Measurements from ENCODE around the gene RGS12.

RGS12 gene, protein sequence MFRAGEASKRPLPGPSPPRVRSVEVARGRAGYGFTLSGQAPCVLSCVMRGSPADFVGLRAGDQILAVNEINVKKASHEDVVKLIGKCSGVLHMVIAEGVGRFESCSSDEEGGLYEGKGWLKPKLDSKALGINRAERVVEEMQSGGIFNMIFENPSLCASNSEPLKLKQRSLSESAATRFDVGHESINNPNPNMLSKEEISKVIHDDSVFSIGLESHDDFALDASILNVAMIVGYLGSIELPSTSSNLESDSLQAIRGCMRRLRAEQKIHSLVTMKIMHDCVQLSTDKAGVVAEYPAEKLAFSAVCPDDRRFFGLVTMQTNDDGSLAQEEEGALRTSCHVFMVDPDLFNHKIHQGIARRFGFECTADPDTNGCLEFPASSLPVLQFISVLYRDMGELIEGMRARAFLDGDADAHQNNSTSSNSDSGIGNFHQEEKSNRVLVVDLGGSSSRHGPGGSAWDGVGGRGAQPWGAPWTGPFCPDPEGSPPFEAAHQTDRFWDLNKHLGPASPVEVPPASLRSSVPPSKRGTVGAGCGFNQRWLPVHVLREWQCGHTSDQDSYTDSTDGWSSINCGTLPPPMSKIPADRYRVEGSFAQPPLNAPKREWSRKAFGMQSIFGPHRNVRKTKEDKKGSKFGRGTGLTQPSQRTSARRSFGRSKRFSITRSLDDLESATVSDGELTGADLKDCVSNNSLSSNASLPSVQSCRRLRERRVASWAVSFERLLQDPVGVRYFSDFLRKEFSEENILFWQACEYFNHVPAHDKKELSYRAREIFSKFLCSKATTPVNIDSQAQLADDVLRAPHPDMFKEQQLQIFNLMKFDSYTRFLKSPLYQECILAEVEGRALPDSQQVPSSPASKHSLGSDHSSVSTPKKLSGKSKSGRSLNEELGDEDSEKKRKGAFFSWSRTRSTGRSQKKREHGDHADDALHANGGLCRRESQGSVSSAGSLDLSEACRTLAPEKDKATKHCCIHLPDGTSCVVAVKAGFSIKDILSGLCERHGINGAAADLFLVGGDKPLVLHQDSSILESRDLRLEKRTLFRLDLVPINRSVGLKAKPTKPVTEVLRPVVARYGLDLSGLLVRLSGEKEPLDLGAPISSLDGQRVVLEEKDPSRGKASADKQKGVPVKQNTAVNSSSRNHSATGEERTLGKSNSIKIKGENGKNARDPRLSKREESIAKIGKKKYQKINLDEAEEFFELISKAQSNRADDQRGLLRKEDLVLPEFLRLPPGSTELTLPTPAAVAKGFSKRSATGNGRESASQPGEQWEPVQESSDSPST (N-terminal part only)

GRCh38 chr4:3292571-3293400 is at the start of gene RGS12:
TSS of gene RGS12 (plus strand) at chr4:3293021. CDS start at chr4:3316171, 23,150 bp downstream.
- DNase-seq, result peak; percentile 90

DNA sequence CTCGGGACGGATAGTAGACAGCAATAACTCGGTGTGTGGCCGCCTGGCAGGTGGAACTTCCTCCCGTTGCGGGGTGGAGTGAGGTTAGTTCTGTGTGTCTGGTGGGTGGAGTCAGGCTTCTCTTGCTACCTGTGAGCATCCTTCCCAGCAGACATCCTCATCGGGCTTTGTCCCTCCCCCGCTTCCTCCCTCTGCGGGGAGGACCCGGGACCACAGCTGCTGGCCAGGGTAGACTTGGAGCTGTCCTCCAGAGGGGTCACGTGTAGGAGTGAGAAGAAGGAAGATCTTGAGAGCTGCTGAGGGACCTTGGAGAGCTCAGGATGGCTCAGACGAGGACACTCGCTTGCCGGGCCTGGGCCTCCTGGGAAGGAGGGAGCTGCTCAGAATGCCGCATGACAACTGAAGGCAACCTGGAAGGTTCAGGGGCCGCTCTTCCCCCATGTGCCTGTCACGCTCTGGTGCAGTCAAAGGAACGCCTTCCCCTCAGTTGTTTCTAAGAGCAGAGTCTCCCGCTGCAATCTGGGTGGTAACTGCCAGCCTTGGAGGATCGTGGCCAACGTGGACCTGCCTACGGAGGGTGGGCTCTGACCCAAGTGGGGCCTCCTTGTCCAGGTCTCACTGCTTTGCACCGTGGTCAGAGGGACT is 49.6 kb upstream of the RGS12 start:
- no peak for DNase-seq

- DNase-seq, result no peak
Measured at GRCh38 chr4:3244002-3244401, 48.8 kb upstream of the RGS12 start.

- DNase-seq, result no peak
Measured at GRCh38 chr4:3244747-3245146, 48.1 kb upstream of the RGS12 start.

- DNase-seq, result no peak
Measured at GRCh38 chr4:3245676-3246075, 47.1 kb upstream of the RGS12 start.

DNA sequence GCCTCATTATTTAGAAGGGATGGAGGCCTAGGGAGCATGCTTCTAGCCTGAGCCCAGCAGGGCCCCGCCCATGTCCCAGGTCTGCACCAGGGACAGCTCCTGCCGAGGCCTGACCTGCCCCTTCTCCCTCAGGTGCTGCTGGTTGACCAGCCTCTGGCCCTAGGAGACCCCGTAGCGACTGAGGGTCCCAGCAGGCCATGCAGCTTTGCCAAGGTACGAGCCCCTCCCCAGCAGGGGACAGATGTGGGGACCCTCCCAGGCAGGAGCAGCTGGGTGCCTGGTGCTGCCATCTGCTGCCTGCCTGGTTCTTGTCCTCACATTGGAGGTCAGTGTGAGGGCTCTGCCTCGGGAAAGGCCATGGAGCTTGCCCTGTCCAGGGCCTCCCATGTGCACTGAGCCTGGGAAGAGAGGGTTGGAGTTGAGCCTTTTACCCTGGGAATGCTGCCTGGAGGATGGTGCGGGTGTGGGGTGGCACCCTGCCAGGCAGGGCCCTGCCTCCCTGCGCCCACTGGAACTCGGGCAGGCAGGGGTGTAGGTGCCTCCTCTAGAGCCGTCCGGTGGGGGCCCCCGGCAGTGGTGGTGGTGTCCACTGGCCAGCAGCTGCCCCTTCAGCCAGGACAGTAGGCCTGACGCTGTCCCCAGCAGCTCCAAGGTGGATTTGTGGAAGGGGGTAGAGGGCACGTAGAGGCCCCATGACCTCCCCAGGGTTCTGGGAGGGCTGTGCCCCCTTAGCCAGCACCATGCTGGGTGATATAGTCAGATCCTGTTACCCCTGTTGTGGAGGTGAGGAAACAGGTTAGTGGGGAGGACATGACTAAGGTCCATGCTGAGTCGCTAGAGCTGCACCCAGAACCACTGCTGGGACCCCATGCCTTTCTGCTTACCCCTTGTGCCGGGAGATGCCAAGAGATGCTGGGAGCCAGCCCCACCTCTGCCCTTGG is 46.1 kb upstream of the RGS12 start:
- no peak for DNase-seq

- DNase-seq, result no peak
Measured at GRCh38 chr4:3247399-3248177, 45.2 kb upstream of the RGS12 start.

DNA sequence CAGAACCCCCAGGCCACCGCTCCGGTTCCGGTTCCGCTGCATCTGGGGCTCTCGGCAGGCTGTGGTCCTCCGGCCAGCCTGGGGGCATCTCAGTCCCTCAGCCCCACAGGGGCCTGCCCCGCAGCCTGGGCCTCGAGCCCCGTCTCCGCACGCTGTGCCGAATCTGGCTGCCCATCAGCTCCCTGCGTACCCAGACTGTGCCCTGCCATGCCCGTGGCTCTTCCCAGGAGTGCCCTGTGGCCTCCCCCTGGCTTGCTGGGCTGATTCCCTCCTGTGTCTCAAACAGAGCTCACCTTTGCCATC is 44.7 kb upstream of the RGS12 start:
- no peak for DNase-seq

- DNase-seq, result no peak
Measured at GRCh38 chr4:3248811-3249661, 43.8 kb upstream of the RGS12 start, which contains the start of gene MSANTD1. TSS of gene MSANTD1 (plus strand) at chr4:3249159. CDS start at chr4:3249223, 64 bp downstream.

DNA sequence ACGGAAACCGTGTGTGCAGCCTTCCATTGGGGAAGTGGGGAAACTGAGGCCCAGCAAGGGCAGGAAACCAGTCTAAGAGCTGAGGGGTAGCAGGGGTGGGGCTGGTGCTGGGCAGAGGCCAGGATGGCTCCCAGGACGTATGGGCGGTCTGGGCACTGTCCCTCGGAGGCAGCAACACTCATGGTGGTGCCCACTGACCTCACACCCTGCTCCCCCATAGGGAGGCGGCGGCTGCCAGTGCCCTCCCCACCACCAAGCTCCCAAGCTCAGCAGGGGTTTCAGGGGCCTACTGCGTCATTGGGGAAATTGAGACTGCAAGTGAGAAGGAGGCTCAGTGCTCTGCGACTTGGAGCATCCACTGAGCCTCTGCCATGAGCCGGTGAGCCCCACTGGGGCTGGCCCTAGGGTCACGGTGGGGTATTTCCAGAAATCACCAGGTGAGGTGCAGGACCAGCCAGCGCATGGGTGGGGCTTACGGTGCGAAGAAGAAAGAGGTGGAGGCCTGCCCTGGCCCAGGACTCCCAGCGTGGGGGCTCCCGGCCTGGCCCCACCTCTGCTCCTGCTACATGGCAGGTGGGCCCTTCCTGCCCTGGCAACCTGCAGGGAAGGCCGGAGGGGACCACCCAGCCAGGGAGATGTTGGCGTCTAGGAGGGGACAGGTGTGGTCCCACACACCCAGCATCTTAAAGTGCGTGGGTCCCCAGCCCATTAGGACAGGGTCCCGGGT is 42.9 kb upstream of the RGS12 start:
- DNase-seq, result no peak

DNA sequence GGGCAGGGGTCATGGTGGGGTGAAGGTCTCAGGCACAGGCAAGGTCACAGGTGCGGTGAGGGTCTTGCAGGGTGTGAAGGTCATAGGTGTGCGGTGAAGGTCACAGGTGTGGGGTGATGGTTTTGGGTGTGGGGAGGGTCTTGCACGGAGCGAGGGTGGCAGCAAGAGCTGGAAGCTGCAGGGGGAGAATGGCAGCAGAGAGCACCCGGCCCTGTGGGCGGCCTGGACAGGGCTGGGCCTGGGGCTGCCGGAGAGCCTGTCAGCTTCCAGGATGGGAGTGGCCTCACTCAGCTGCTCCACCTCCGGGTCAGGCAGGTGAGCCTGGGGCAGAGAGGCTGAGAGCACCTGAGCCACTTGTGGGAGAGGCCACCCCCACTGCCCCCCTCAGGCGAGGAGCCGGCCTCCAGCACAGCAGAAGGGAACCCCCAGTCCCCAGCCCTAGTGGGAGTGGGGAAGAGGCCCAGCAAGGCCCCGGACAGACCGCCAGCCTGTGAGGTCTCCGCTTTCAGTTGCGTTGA is 42.3 kb upstream of the RGS12 start:
- no peak for DNase-seq

- no peak for DNase-seq
Measured at GRCh38 chr4:3250956-3251690, 41.7 kb upstream of the RGS12 start.

DNA sequence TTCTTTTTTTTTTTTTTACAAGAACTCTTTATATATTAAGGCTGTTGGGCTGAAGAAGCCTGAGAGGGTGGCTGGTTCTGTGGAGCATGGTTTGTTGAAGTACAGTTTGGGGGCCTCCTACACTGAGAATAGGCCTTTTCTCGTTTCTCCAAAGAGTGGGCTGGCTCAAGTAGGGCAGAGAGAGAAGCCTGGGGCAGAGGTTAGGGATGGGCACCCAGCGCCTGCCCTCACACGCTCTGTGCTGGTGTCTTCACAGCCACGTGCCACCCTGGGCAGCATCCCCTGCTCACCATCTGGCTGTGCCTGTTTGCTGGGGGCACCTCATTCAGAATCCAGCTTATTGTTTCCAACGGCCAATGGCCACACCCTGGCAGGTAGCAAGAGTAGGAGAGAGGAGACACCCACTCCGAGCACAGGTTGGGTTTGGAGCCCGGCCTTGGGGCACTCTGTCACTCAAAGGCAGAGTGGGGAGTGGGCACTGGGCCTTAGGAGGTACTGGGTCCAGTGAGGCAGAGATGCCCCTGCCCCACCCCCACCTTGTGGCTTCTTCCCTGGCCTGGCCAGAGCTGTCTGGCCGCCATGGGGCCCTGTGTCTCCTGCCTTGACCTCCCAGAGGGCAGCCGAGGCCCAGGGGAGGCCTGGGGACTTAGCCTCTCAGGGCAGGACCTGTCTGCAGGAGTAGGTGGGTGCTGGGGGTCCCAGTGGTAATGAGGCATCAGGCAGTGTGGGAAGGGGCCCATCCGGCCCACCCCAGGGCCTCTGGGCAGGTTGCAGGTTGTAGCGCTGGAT is 40.9 kb upstream of the RGS12 start:
- DNase-seq, result no peak

GRCh38 chr4:3252480-3252828 is 40.4 kb upstream of the RGS12 start:
- DNase-seq, result no peak

DNA sequence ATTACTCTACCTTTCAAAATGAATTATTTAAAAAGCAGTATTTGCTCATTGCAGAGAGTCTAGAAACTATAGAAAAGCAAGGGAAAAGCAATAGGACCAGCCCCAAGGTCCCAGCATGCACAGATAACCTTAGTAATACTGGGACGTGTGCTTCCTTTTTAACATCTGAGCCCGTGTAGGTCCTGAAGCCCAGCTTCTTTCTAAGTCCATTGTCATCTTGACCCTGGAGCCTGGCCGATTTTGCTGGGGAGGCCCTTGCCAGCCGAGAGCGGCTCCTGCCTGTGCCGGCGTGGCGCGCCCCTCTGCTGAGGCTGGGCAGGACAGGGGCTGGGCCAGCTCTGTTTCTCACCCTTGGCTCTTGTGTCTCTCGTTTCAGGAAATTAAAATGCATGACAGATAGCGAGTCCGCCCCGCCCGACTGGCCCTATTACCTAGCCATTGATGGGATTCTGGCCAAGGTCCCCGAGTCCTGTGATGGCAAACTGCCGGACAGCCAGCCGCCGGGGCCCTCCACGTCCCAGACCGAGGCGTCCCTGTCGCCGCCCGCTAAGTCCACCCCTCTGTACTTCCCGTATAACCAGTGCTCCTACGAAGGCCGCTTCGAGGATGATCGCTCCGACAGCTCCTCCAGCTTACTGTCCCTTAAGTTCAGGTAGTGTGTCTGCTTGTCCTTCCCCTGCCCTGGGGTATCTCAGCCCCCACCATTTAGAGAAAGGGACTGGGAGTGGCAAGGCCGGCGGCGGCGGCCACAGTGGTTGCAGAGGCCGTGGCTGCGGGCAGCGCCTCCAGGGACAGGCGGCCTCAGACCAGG is 39.8 kb upstream of the RGS12 start:
- DNase-seq, result no peak
